ENCODE measurements around the gene FAIM. TPM values are rescaled to one million over a fixed set of nuclear protein-coding genes. Genes with fewer than 3 reads are reported as not detected.

Gene FAIM
- total RNA-seq, 1 experiment from 2014 or later: 11.0 TPM

DNA sequence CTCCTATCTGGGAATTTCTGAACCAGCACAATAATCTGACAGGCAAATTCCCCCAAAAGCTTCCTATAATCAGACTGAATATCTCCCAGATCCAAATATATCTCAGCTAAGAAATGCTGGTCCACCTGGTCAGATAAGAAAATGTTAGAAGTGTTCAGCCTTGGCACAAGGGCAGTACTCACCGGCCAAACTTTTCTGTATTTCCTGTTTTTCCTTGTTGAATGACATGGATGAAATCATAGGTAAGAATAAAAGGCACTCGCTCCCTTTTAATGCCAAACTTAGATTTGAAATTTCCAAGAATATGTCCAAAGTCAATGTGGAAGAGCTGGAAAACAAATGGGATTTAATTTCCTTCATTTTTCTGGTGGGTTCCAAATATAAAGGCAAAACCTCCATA is 48.9 kb downstream of the FAIM start:
- Histone ChIP-seq H4K5ac (ENCODE audit: insufficient read length, low read depth, low read length) (no peak overlapping the region), H2BK15ac (ENCODE audit: low read depth, low read length) (no peak overlapping the region), H2BK12ac (ENCODE audit: insufficient read length, low read depth, low read length) (no peak overlapping the region), H3K9me3 (ENCODE audit: control insufficient read depth, low read depth, low read length) (no peaks in the 10 kb centered on the region), H3K4ac (ENCODE audit: low read depth, low read length) (no peak overlapping the region), H3K27me3 (ENCODE audit: insufficient read depth, low read length) (no peaks in the 10 kb centered on the region), H2AK5ac (ENCODE audit: insufficient read length, low read length) (no peak overlapping the region), H2BK120ac (ENCODE audit: low read depth, low read length, poor library complexity, severe bottlenecking) (no peak overlapping the region), H4K91ac (ENCODE audit: insufficient read length, low read depth, low read length) (no peak overlapping the region), H3K79me2 (ENCODE audit: insufficient read depth, low read length) (no peaks in the 10 kb centered on the region), H3K18ac (ENCODE audit: insufficient read length, low read depth, low read length) (no peak overlapping the region), H3K27ac (ENCODE audit: insufficient read length, low read depth, low read length) (no peak overlapping the region), H3K9ac (ENCODE audit: extremely low read depth, insufficient read length, low read length) (no peak overlapping the region), H3K23me2 (ENCODE audit: insufficient read length, low read depth, low read length, poor library complexity, severe bottlenecking) (no peaks in the 10 kb centered on the region), H4K20me1 (ENCODE audit: control insufficient read depth, insufficient read depth, insufficient read length) (no peaks in the 10 kb centered on the region), H2BK20ac (ENCODE audit: low read depth, low read length, poor library complexity, severe bottlenecking) (no peak overlapping the region), H3K4me2 (ENCODE audit: insufficient read depth, insufficient read length, low read length) (no peak overlapping the region), H3K56ac (ENCODE audit: insufficient read length, low read depth, low read length) (no peak overlapping the region), H3K14ac (ENCODE audit: insufficient read depth, low read length) (no peak overlapping the region), H3K4me1 (ENCODE audit: insufficient read depth, low read length) (no peaks in the 10 kb centered on the region), H2BK5ac (ENCODE audit: insufficient read length, low read length) (no peak overlapping the region), H4K8ac (replicated peaks; ENCODE audit: insufficient read length, low read depth, low read length) (no peak overlapping the region), H2AFZ (ENCODE audit: low read length) (no peak overlapping the region), H3K23ac (ENCODE audit: insufficient read length, low read depth, low read length) (no peak overlapping the region), H3T11ph (ENCODE audit: low read length) (no peak overlapping the region), H3K79me1 (ENCODE audit: insufficient read depth, low read depth, low read length, poor library complexity, severe bottlenecking) (no peaks in the 10 kb centered on the region)
- H3K9me3 Mint-ChIP-seq: no peaks in the 10 kb centered on the region; a peak in 1 of 5 replicates
- H3K36me3 Mint-ChIP-seq (ENCODE audit: insufficient read depth in 1 of 3, low read depth in 3 of 3): peaks cover 16 to 58% (median 50%) of the 10 kb centered on the region in 3 experiments
- no peaks in the 10 kb centered on the region for H3K4me1 Mint-ChIP-seq
- no peaks in the 10 kb centered on the region for H3K27me3 Mint-ChIP-seq (ENCODE audit: low read depth)
- no peak for DNase-seq
- no CpG with 5 or more reads among the region's 2 CpGs for WGBS (ENCODE audit: extremely low coverage, insufficient read length, low lambda C conversion rate)
- H3K4me3 Mint-ChIP-seq: no peak overlapping the region
- no peak for TF ChIP-seq CTCF (conservative IDR thresholded peaks at IDR 0.05)
- no peak overlapping the region for H3K27ac Mint-ChIP-seq

All from H9 (cell line).